HG03354 (cell line): ENCODE measurements around the gene CHCHD4.
"Not testable (repeated sequence)": the region's sequence is repeated elsewhere in the genome, so short reads cannot be mapped to it uniquely, and the experiment has no call there.

Experiments
- ATAC-seq: cut with Tn5 transposase; IDR thresholded peaks from one replicate; pipeline ENCODE4 v1.9.1; 2021; ENCODE audit warnings: mild to moderate bottlenecking; ENCODE audit not compliant: unreplicated experiment, poor library complexity, severe bottlenecking

CHCHD4 gene

DNA sequence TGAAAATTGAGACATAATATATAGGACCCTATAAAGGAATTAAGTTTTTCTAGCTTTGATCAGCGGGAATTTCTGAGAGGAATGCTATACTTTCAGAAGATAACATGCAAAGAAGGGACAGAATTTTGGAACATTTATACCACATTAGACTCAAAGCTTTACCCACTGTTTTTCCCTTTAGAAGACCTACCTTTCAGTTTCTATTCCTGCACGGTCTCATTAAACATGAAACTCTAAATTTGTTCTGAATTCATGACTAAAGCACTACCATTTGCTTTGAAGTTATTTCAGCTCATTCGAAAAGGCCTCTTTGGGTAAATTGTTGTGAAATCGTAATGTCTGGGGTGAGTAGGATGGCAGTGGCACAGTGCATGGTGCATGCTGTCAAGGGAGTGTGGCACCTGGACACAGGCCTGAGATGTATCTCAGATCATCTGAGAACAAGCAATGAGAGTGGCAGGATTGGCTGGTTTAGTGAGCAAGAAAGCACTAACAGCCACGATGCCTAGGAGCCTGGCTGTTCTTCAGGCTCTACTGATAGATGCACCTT, 42.5 kb downstream of the CHCHD4 start:
- no peak for ATAC-seq

DNA sequence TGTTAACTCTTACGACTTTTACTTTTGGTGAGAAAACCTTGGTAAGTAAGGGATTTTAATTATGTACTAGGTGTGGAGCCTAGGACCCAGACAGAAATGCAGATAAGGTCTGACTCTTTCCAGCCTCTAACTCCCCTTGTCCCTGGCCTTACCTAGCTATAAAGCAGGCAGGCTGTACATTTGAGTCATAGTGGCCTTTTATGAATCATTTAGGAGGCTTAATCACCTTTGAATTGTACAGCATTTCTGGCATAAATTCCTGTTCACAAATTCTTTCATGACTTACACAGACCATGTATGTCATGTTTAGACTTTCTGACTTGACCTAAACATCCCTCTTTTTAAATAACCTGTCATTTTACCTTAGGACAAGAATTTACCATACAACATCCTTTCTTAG, 47.4 kb downstream of the CHCHD4 start:
- no peak for ATAC-seq

DNA sequence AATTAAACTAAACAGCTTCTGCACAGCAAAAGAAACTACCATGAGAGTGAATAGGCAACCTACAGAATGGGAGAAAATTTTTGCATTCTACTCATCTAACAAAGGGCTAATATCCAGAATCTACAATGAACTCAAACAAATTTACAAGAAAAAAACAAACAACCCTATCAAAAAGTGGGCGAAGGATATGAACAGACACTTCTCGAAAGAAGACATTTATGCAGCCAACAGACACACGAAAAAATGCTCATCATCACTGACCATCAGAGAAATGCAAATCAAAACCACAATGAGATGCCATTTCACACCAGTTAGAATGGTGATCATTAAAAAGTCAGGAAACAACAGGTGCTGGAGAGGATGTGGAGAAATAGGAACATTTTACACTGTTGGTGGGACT, 49.4 kb downstream of the CHCHD4 start:
- ATAC-seq = not testable (repeated sequence)

DNA sequence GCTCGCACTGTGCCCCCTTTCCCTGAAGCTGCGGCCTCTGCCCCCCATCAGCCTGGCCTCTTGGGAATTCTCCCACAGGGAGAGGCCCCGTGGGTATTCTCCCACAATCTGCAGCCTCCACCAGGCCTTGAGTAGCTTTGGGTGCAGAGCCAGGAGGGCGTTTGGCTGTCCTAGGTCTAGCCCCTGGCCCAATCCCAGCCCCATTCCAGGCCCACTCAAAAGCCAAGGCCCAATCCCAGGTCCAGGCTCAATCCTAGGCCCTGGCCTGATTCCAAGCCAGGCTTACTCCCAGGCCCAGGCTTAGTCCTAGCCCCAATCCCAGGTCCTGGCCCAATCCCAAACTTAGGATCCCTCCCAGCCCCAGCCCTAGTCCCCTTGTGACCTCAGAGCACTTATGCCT, 59.8 kb downstream of the CHCHD4 start:
- ATAC-seq = no peak

DNA sequence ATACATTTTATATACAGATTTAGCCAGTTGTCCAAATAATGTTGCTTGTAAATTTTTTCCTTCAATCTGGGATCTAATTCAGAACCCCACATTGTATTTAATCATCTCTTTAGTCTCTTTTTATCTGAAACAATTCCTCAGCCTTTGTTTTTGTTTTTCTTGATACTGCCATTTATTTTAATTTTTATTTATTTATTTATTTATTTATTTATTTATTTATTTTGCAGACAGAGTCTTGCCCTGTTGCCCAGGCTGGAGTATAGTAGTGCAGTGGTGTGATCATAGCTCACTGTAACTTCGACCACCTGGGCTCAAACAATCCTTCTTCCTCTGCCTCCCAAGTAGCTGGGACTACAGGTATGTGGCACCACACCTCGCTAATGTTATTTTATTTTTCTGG, 61.5 kb downstream of the CHCHD4 start:
- ATAC-seq = no peak
